ENCODE results near the gene SH2D2A. TPM values are rescaled to one million over a fixed set of nuclear protein-coding genes. Genes with fewer than 3 reads are reported as not detected.

The SH2D2A gene
- total and polyA plus RNA-seq, 2 donors (not counting 3 experiments of a cell fraction or from before 2014, with no cell fraction given), result 0.92 to 1.1 TPM

DNA sequence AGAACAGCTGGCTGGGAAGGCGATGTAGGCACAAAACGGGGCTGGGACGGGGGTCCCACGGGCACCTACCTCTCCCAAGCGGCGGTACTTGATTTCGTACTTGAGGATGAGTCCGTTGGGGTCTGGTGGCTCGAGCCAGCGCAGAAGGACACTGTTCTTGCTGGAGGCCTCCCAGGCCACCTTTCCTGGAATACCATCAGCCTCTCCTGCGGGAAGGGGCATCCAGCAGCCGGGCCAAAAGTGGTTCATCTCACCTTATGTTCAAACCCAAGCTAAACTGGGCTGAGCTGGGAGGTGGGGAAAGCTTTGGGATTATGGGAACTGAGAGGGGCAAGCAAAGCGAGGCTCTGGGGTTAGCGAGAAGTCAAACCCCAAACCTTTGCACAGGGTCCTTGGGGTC is 28.0 kb upstream of the SH2D2A start:
- Histone ChIP-seq H3K79me2 (ENCODE audit: control insufficient read depth, insufficient read depth, low read length) (no peaks in the 10 kb centered on the region), H3K4me2 (ENCODE audit: insufficient read depth, low read length) (no peak overlapping the region), H3K9me1 (replicated peaks; ENCODE audit: control insufficient read depth, extremely low read depth, insufficient read depth, low read length) (no peaks in the 10 kb centered on the region), H3K36me3 (ENCODE audit: control insufficient read depth in 2 of 2, extremely low read depth in 1 of 2, insufficient read depth in 2 of 2, low read length in 2 of 2) (no peaks in the 10 kb centered on the region), H4K20me1 (replicated peaks; ENCODE audit: control insufficient read depth, extremely low read depth, insufficient read depth, low read length) (no peaks in the 10 kb centered on the region), H3K9ac (replicated peaks; ENCODE audit: extremely low read depth, insufficient read depth, low read length) (no peak overlapping the region), H3K27ac (ENCODE audit: insufficient read depth, low read depth, low read length) (no peak overlapping the region), H3K4me1 (ENCODE audit: control insufficient read depth, extremely low read depth, insufficient read depth, low read length) (peaks cover 45% of the 10 kb centered on the region), H3K27me3 (ENCODE audit: control insufficient read depth in 2 of 2, insufficient read depth in 2 of 2, low read length in 2 of 2) (peaks cover 57 to 58% of the 10 kb centered on the region in 2 experiments), H3K4me3 (replicated peaks in 1 of 3; ENCODE audit: insufficient read depth in 1 of 3, low read depth in 1 of 3, low read length in 3 of 3) (no peak overlapping the region), H3K9me3 (replicated peaks; ENCODE audit: control insufficient read depth, insufficient read depth, low read length) (no peaks in the 10 kb centered on the region), H2AFZ (ENCODE audit: low read depth, low read length) (no peak overlapping the region)
- FAIRE-seq (no peak), DNase-seq (ENCODE audit: low read depth, low spot score) (no peak)
- CTCF ChIA-PET, result interaction anchor here (1.0 kb wide), 1 partner anchor 15 kb away, joined by 4 read pairs; no protein-coding TSS in a partner anchor
- BruUV-seq (replicated peaks), result no TSS peak
- dilution Hi-C loops (cut with MboI; ENCODE audit: extremely low pct_ligation_motif_present, low sequenced_read_pairs), result no loop called here
- POLR2A ChIA-PET, result no interaction called here
- intact Hi-C loops (cut with micrococcal nuclease), result no loop called here
- no peak for TF ChIP-seq POLR2AphosphoS5 (IDR thresholded peaks at IDR 0.05; ENCODE audit: insufficient read depth, low read depth, low read length)
- no peak for TF ChIP-seq MYC (IDR thresholded peaks at IDR 0.05; ENCODE audit: low read depth, low read length)
- no peak for TF ChIP-seq JUN (IDR thresholded peaks at IDR 0.05; ENCODE audit: borderline replicate concordance, insufficient read depth, insufficient read length, low read depth)
- no peak for TF ChIP-seq GATA2 (IDR thresholded peaks at IDR 0.05; ENCODE audit: insufficient read depth, insufficient read length, low read depth, low read length)
- TF ChIP-seq FOS (IDR thresholded peaks at IDR 0.05; ENCODE audit: borderline replicate concordance, insufficient read depth, low read length), result no peak
- no peak for TF ChIP-seq EZH2 (IDR thresholded peaks at IDR 0.05; ENCODE audit: borderline replicate concordance, low read depth, low read length, severe bottlenecking)
- TF ChIP-seq POLR2A (IDR thresholded peaks at IDR 0.05; ENCODE audit: low read depth, low read length), result no peak
- TF ChIP-seq, protein P1, sequence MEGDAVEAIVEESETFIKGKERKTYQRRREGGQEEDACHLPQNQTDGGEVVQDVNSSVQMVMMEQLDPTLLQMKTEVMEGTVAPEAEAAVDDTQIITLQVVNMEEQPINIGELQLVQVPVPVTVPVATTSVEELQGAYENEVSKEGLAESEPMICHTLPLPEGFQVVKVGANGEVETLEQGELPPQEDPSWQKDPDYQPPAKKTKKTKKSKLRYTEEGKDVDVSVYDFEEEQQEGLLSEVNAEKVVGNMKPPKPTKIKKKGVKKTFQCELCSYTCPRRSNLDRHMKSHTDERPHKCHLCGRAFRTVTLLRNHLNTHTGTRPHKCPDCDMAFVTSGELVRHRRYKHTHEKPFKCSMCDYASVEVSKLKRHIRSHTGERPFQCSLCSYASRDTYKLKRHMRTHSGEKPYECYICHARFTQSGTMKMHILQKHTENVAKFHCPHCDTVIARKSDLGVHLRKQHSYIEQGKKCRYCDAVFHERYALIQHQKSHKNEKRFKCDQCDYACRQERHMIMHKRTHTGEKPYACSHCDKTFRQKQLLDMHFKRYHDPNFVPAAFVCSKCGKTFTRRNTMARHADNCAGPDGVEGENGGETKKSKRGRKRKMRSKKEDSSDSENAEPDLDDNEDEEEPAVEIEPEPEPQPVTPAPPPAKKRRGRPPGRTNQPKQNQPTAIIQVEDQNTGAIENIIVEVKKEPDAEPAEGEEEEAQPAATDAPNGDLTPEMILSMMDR (IDR thresholded peaks at IDR 0.05; ENCODE audit: extremely low read depth in 1 of 2, insufficient read depth in 1 of 2, low read depth in 1 of 2, low read length in 2 of 2), result no peak
- TF ChIP-seq MAX (IDR thresholded peaks at IDR 0.05; ENCODE audit: insufficient read depth, insufficient read length), result no peak

Data from endothelial cell of umbilical vein (primary cell).